GDM1 (cell line): Measurements from ENCODE around the gene DYSF.

Experiments
- DNase-seq: peaks from one replicate; lab custom pipeline; 2025; lab: John Stamatoyannopoulos, UW

DYSF gene

DNA sequence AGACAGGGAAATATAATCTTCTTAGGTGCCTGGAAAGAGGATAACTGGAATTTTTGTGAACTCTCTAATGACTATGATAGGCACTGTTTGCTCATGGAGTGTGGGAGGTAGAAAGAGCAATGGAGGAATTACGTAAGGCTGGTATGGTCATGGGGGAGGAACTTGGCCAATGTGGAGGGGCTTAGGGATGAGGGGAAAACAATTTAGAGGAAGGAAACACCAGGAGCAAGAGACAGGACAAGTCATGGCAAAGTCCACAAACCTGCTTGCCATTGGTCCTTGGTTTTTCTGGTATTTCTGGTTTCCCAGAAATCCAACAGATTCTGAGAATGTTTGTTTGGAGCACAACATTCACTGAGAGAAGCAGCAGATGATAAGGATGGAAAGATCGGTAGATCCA is 274.2 kb downstream of the DYSF start:
- no peak for DNase-seq

DNA sequence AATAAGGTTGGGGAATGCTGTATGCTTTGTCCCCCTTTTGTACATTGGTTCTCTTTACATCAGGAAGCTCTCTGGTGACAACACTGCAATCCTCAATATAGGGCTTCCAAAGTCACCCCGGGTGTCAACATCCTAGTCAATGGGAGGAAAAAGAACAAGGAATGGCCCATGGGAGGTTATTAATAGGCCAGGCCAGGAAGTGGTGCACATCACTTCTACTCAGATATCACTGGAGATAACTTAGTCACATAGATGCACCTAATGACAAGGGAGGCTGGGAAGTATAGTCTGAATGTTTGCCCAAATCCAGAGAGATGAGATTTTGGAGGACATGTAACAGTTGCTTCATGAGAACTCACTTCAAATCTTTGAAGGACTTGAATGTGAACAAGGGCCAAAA is 274.7 kb downstream of the DYSF start:
- DNase-seq = no peak

DNA sequence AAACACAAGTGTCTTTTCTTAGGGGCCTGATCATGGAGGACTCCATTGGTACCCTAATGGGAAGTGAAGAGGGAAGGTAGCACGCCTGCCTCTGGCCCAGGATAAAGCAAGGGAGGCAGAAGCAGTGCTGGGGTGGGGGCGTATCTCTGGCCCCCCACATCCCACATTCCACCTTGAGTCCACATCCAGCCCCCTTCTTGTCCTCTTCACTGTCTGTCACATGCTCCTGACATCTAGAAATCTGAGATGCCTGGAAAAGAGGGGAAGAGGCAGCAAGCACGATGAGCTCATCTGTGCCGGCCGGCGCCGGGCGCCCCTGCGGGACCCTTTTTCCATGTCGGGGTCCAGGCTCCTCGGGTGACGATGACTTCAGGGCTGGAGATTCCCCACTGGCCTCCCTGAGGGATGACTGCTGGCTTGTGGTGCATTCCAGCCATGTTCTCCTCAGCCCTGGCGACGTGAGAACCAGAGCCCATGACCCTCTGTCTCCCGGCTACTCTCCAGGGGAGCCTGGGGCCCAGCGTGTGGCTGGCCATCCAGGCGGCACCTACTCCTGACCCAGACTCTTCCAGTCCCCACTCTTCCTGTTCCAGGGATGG is 277.5 kb downstream of the DYSF start:
- DNase-seq = no peak

- no peak for DNase-seq
Measured at GRCh38 chr2:71734620-71735019, 281.3 kb downstream of the DYSF start.

DNA sequence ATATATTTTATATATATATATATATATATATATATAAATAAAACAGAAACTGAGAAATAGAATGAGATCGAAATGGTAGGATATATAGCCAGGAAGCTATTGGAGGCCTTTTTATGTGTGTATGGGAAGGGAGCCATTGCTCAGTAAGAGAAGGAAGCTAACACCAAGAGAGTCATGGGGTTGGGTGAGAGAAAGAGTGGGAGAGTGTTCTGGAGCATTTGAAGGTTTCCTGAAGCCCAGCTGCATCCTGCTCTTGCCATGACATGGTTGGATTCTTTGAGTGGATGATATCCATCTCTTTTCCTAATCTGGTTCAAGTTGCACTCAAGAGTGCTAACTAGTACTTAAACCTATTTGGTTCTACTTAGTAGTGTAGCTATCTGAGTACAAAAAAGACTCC is 282.3 kb downstream of the DYSF start:
- DNase-seq = no peak
